ENCODE data around the gene CHST8. TPM values are rescaled to one million over a fixed set of nuclear protein-coding genes. Genes with fewer than 3 reads are reported as not detected.

CHST8 gene
- total RNA-seq, 1 donor from 2014 or later, result 26.6 TPM

- H3K36me3 Mint-ChIP-seq, result no peaks in the 10 kb centered on the region
Measured at GRCh38 chr19:33789344-33789743, 167.6 kb downstream of the CHST8 start.

GRCh38 chr19:33794683-33795369, 173.1 kb downstream of the CHST8 start:
- Mint-ChIP-seq H3K27me3 (ENCODE audit: low read depth) (peaks cover 10% of the 10 kb centered on the region), H3K27ac (peak overlapping the region; percentile 79), H3K9me3 (no peaks in the 10 kb centered on the region), H3K36me3 (no peaks in the 10 kb centered on the region), H3K4me3 (peak overlapping the region; percentile 75), H3K4me1 (peaks cover 21% of the 10 kb centered on the region)
- TF ChIP-seq CTCF (IDR thresholded peaks at IDR 0.05; ENCODE audit: unreplicated experiment), result no peak
- DNase-seq (ENCODE audit: low spot score in 2 of 2, unreplicated experiment in 2 of 2), result no peak

More at GRCh38 chr19:33789344-33789743, 167.6 kb downstream of the CHST8 start:
- no peak for DNase-seq (ENCODE audit: low spot score in 2 of 2, unreplicated experiment in 2 of 2)
- H3K27me3 Mint-ChIP-seq (ENCODE audit: low read depth), result peaks cover 39% of the 10 kb centered on the region
- peaks cover 6% of the 10 kb centered on the region for H3K4me1 Mint-ChIP-seq
- H3K9me3 Mint-ChIP-seq, result no peaks in the 10 kb centered on the region
- no peak overlapping the region for H3K4me3 Mint-ChIP-seq
- H3K27ac Mint-ChIP-seq, result no peak overlapping the region
- TF ChIP-seq CTCF (IDR thresholded peaks at IDR 0.05; ENCODE audit: unreplicated experiment), result no peak

GRCh38 chr19:33795370-33796163, 173.8 kb downstream of the CHST8 start:
- Mint-ChIP-seq H3K27ac (peak overlapping the region; percentile 86), H3K4me3 (peak overlapping the region; percentile 75), H3K9me3 (no peaks in the 10 kb centered on the region), H3K4me1 (peaks cover 22% of the 10 kb centered on the region), H3K36me3 (no peaks in the 10 kb centered on the region), H3K27me3 (ENCODE audit: low read depth) (peaks cover 8% of the 10 kb centered on the region)
- DNase-seq (ENCODE audit: low spot score in 2 of 2, unreplicated experiment in 2 of 2), result peak; percentile 77 to 88
- peak; percentile 83 for TF ChIP-seq CTCF (IDR thresholded peaks at IDR 0.05; ENCODE audit: unreplicated experiment)

- peaks cover 2% of the 10 kb centered on the region for H3K36me3 Mint-ChIP-seq
- no peaks in the 10 kb centered on the region for H3K9me3 Mint-ChIP-seq
- peak within 1 kb of the TSS; percentile 84 for H3K4me3 Mint-ChIP-seq
- H3K27ac Mint-ChIP-seq, result peak within 1 kb of the TSS; percentile 85
- peaks cover 6% of the 10 kb centered on the region for H3K27me3 Mint-ChIP-seq (ENCODE audit: low read depth)
- peak in 1 of 2 experiments; percentile 74 for DNase-seq (ENCODE audit: low spot score in 2 of 2, unreplicated experiment in 2 of 2)
- H3K4me1 Mint-ChIP-seq, result peaks cover 21% of the 10 kb centered on the region
- no peak for TF ChIP-seq CTCF (IDR thresholded peaks at IDR 0.05; ENCODE audit: unreplicated experiment)
Measured at GRCh38 chr19:33796164-33796875, 174.6 kb downstream of the CHST8 start, which contains the start of gene KCTD15. TSS of gene KCTD15 (plus strand) at chr19:33796870. CDS start at chr19:33800455, 3,585 bp downstream.

GRCh38 chr19:33797802-33798671, 176.3 kb downstream of the CHST8 start:
- no peak for DNase-seq (ENCODE audit: low spot score in 2 of 2, unreplicated experiment in 2 of 2)
- TF ChIP-seq CTCF (IDR thresholded peaks at IDR 0.05; ENCODE audit: unreplicated experiment), result no peak
- Mint-ChIP-seq H3K4me3 (peak overlapping the region; percentile 84), H3K36me3 (peaks cover 2% of the 10 kb centered on the region), H3K9me3 (no peaks in the 10 kb centered on the region), H3K27ac (peak overlapping the region; percentile 77), H3K27me3 (ENCODE audit: low read depth) (no peaks in the 10 kb centered on the region), H3K4me1 (peaks cover 19% of the 10 kb centered on the region)

All from mesothelial cell of epicardium (in vitro differentiated cells).